GM12801 (cell line): ENCODE data around the gene PITX1.

ENCODE experiments used
- CTCF ChIP-seq: IDR thresholded peaks from one replicate; pipeline ENCODE4 v1.5.1; 2011; ENCODE audit warnings: control low read depth; ENCODE audit not compliant: insufficient read length; ENCODE audit errors: extremely low read depth

Gene PITX1

GRCh38 chr5:135013947-135014570 lies 20.0 kb downstream of the PITX1 start:
- no peak for TF ChIP-seq CTCF

GRCh38 chr5:135013445-135013844 lies 20.6 kb downstream of the PITX1 start:
- no peak for TF ChIP-seq CTCF

- TF ChIP-seq CTCF = no peak
Measured at GRCh38 chr5:135012951-135013391, 21.1 kb downstream of the PITX1 start.

GRCh38 chr5:135012033-135012588 lies 21.9 kb downstream of the PITX1 start:
- TF ChIP-seq CTCF = no peak

- no peak for TF ChIP-seq CTCF
Measured at GRCh38 chr5:135011355-135012032, 22.5 kb downstream of the PITX1 start.

GRCh38 chr5:135010502-135011354 lies 23.3 kb downstream of the PITX1 start:
- no peak for TF ChIP-seq CTCF
